ENCODE data around the gene CYP2D6.

Gene CYP2D6

DNA sequence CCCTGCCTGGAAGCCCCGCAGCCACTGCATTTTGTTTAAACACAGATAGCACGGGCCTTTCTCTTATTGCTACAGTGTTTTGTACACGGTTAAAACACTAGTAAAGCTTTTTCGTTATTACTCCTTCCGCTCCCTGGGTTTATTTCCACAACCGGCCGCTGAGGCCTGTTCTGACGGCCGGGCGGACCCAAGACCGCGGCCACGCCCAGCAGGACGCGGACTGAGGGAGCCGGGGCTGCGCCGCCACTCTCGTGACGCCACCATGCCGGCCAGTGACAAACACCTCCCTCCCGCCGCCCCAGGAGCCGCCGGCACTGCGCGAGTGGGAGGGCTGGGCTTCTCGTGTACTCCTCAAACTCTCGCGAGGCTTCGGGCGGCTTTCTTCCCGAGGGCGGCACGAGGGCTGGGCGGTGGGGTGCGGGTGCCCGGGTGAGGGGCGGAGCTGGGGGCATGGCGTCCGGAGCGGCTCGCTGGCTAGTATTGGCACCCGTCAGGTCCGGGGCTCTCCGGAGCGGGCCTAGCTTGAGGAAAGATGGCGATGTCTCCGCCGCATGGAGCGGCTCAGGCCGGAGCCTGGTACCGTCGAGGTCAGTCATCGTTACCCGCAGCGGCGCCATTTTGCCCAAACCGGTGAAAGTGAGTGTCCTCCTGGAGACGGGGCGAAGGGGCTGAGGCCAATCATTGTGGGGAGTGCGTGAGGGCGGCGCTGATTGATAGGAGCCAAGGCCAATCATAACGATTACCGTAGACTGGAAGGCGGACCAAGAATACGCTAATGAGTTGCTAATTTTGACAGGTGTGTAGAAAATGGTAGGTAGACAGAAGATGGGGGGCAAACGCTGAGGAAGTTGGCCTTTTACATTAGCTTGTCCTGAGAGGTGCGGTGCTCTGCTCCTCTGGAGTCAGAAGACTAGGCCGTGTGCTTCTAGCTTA, 51.0 kb downstream of the CYP2D6 start, which contains the start of gene SMDT1:
Gene SMDT1, plus strand, starts transcription at position 382 of the 933 bp plus-strand sequence. Its CDS starts 69 bp downstream, at position 451.
- DNase-seq = peak; percentile 93

DNA sequence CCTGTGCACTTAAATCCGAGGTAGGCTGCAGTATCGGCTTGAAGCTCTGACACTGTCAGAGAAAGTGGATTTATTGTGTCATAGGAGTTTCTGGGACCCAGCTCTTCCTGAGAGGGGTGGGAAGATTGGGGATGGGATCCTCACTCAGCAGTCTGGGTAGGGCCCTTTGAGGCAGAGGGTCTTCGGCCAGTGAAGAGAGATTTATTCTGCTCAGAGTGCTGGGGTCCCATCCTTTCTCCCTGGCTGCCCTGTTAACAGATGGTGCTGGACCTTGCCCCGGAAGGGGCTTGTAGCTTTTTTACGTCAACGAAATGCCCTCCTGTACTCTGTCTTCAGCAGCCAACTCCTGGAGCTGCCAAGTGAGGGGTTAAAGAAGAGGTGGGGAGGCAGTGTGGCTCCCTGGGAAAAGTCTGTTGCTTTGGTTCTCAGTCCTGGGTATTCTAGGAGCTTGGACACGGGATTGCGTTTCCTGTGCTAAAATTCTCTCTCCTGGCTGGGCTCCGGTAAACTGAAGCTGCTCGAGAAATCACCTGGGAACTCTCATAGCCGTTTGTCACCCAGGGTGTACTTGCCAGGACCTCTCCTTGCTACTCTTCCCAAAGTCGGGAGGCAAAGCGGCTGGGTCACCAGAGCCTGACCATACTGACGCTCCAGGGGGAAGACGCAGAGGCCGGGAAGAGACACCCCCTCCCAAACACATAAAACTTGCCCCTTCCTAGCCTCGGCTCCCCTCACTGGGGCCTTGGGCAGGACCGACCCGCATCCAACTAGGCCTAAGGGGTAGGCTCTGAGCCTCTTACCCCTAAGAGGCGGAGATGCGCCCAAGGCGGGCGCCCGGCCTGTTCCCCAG, 51.9 kb downstream of the CYP2D6 start:
- no peak for DNase-seq

- DNase-seq = no peak
Measured at GRCh38 chr22:42077486-42078125, 53.0 kb downstream of the CYP2D6 start.

- DNase-seq = no peak
Measured at GRCh38 chr22:42076764-42077485, 53.7 kb downstream of the CYP2D6 start.

Measured in NK-92 treated with Interleukin-12 subunit alpha and Interleukin-12 subunit beta, amount 100 ng/mL, for 24 hours (cell line).